K562 (cell line): ENCODE results near the gene ZFPM1. TPM values are rescaled to one million over a fixed set of nuclear protein-coding genes. Genes with fewer than 3 reads are reported as not detected.
A peak's percentile ranks its signal among the peaks of the same experiment; 100 is the strongest.

Source experiments
- CREB1 ChIP-seq, 2 experiments: sonication (generic) in 1 of 2; formaldehyde crosslinking in 1 of 2; IDR thresholded peaks; 2 replicates each; pipeline versions ENCODE4 v1.6.1 to v1.8.0; 2012 to 2022; ENCODE audit warnings: inconsistent platforms in 1 of 2, mild to moderate bottlenecking in 1 of 2, missing genetic modification reagents in 1 of 2, moderate library complexity in 1 of 2
- HMBOX1 ChIP-seq: sonication (generic); IDR thresholded peaks from 2 replicates; pipeline ENCODE4 v1.6.1; 2016
- HNRNPK ChIP-seq: fragments of 200-400 bp; formaldehyde crosslinking; IDR thresholded peaks from one replicate; pipeline ENCODE4 v1.6.1; 2018; ENCODE audit warnings: mild to moderate bottlenecking, low read depth, low read length; ENCODE audit not compliant: poor library complexity, severe bottlenecking
- NR4A1 ChIP-seq, 2 experiments: fragments of 250-450 bp in 1 of 2; fragments of 450-650 bp in 1 of 2; sonication (Bioruptor Pico) in 1 of 2; IDR thresholded peaks; 2 replicates each; pipeline versions ENCODE4 v1.4.0 to v1.6.1; 2016 to 2020; ENCODE audit warnings: mild to moderate bottlenecking in 2 of 2, missing compliant biosample characterization in 1 of 2, missing genetic modification characterization in 1 of 2, moderate library complexity in 1 of 2
- PTRF ChIP-seq: fragments of 450-650 bp; IDR thresholded peaks from 2 replicates; pipeline ENCODE4 v1.6.1; 2016; ENCODE audit warnings: mild to moderate bottlenecking, missing genetic modification characterization, missing compliant biosample characterization
- SFPQ ChIP-seq: fragments of 200-400 bp; formaldehyde crosslinking; IDR thresholded peaks from 2 replicates; pipeline ENCODE4 v1.6.1; 2017; ENCODE audit warnings: mild to moderate bottlenecking, low read depth, low read length, moderate library complexity
- SIRT6 ChIP-seq: IDR thresholded peaks from one replicate; pipeline ENCODE4 v1.6.1; 2012; ENCODE audit warnings: low read depth, mild to moderate bottlenecking, control low read depth, inconsistent platforms, low read length, moderate library complexity
- TAL1 ChIP-seq: fragments of 450-650 bp; IDR thresholded peaks from 2 replicates; pipeline ENCODE4 v1.6.1; 2016; ENCODE audit warnings: mild to moderate bottlenecking
- ZNF384 ChIP-seq: IDR thresholded peaks from 2 replicates; pipeline ENCODE4 v1.6.1; 2012; ENCODE audit warnings: low read depth, low read length, improper control_type of control experiment
- ZNF551 ChIP-seq: fragments of 250-450 bp; sonication (Bioruptor Pico); IDR thresholded peaks from 2 replicates; pipeline ENCODE4 v1.5.0; 2021; ENCODE audit warnings: mild to moderate bottlenecking, moderate library complexity
- polyA plus RNA-seq, 8 experiments: library from polyadenylated mRNA; depleted of rRNA in 4 of 8; stranded (reverse) in 5 of 8; unstranded in 3 of 8; fragments of >200 nt; fragmentation: Nextera tagmentation in 2 of 8; fragmentation: Illumina TruSeq in 1 of 8; extraction: Ambion mirVana in 2 of 8; extraction: Trizol in 1 of 8; gene quantifications; 2 replicates each; pipeline versions ENCODE4 v1.2.1 to v1.2.3, GENCODE V29; 2011 to 2014; ENCODE audit warnings: inconsistent platforms in 1 of 8, missing spikeins in 1 of 8
- total RNA-seq, 7 experiments: library from RNA; depleted of rRNA in 6 of 7; stranded (reverse); fragments of >200 nt in 6 of 7; fragmentation: Illumina TruSeq in 2 of 7; extraction: Trizol in 2 of 7; gene quantifications; 2 replicates each; pipeline versions ENCODE4 v1.2.1 to v1.2.3, GENCODE V29; 2011 to 2021; ENCODE audit warnings: low replicate concordance in 1 of 7
- TF ChIP-seq, protein P1 (sequence below): fragments of 450-650 bp; IDR thresholded peaks from 2 replicates; pipeline ENCODE4 v1.6.1; 2016; ENCODE audit warnings: low read depth
- TF ChIP-seq, protein P2 (sequence below): fragments of 450-650 bp; IDR thresholded peaks from 2 replicates; pipeline ENCODE4 v1.7.1; 2018; ENCODE audit warnings: mild to moderate bottlenecking, low read depth; ENCODE audit not compliant: partially characterized antibody

The ZFPM1 gene
- total and polyA plus RNA-seq, 9 of the 15 experiments (the other 6 are each of a cell fraction or from before 2014, with no cell fraction given), result 0.03 to 35.9 (median 1.4) TPM

- TF ChIP-seq HNRNPK, result no peak
- no peak; the same call in 1 of the 2 replicates for TF ChIP-seq NR4A1 (CRISPR knock-in tag; IDR thresholded peaks at IDR 0.05)
- TF ChIP-seq NR4A1 (tag; IDR thresholded peaks at IDR 0.05), result no peak
- no peak for TF ChIP-seq HMBOX1
- no peak for TF ChIP-seq PTRF
- TF ChIP-seq CREB1 (IDR thresholded peaks at IDR 0.05), result no peak
- TF ChIP-seq CREB1 (CRISPR knock-in tag; IDR thresholded peaks at IDR 0.05), result peak; percentile 77
- TF ChIP-seq, protein P1, sequence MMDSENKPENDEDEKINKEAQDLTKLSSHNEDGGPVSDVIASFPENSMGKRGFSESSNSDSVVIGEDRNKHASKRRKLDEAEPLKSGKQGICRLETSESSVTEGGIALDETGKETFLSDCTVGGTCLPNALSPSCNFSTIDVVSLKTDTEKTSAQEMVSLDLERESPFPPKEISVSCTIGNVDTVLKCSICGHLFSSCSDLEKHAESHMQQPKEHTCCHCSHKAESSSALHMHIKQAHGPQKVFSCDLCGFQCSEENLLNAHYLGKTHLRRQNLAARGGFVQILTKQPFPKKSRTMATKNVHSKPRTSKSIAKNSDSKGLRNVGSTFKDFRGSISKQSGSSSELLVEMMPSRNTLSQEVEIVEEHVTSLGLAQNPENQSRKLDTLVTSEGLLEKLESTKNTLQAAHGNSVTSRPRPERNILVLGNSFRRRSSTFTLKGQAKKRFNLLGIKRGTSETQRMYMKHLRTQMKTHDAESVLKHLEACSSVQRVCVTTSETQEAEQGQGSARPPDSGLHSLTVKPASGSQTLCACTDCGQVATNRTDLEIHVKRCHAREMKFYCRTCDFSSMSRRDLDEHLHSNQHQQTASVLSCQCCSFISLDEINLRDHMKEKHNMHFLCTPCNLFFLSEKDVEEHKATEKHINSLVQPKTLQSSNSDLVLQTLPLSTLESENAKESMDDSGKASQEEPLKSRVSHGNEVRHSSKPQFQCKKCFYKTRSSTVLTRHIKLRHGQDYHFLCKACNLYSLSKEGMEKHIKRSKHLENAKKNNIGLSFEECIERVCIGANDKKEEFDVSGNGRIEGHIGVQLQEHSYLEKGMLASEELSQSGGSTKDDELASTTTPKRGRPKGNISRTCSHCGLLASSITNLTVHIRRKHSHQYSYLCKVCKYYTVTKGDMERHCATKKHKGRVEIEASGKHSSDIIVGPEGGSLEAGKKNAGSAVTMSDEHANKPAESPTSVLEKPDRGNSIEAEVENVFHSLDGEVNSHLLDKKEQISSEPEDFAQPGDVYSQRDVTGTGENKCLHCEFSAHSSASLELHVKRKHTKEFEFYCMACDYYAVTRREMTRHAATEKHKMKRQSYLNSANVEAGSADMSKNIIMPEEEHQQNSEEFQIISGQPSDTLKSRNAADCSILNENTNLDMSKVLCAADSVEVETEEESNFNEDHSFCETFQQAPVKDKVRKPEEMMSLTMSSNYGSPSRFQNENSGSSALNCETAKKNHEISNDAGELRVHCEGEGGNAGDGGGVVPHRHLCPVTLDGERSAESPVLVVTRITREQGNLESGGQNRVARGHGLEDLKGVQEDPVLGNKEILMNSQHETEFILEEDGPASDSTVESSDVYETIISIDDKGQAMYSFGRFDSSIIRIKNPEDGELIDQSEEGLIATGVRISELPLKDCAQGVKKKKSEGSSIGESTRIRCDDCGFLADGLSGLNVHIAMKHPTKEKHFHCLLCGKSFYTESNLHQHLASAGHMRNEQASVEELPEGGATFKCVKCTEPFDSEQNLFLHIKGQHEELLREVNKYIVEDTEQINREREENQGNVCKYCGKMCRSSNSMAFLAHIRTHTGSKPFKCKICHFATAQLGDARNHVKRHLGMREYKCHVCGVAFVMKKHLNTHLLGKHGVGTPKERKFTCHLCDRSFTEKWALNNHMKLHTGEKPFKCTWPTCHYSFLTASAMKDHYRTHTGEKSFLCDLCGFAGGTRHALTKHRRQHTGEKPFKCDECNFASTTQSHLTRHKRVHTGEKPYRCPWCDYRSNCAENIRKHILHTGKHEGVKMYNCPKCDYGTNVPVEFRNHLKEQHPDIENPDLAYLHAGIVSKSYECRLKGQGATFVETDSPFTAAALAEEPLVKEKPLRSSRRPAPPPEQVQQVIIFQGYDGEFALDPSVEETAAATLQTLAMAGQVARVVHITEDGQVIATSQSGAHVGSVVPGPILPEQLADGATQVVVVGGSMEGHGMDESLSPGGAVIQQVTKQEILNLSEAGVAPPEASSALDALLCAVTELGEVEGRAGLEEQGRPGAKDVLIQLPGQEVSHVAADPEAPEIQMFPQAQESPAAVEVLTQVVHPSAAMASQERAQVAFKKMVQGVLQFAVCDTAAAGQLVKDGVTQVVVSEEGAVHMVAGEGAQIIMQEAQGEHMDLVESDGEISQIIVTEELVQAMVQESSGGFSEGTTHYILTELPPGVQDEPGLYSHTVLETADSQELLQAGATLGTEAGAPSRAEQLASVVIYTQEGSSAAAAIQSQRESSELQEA, result no peak
- no peak for TF ChIP-seq TAL1
- no peak for TF ChIP-seq SIRT6
- TF ChIP-seq ZNF551 (CRISPR knock-in tag), result no peak
- TF ChIP-seq, protein P2, sequence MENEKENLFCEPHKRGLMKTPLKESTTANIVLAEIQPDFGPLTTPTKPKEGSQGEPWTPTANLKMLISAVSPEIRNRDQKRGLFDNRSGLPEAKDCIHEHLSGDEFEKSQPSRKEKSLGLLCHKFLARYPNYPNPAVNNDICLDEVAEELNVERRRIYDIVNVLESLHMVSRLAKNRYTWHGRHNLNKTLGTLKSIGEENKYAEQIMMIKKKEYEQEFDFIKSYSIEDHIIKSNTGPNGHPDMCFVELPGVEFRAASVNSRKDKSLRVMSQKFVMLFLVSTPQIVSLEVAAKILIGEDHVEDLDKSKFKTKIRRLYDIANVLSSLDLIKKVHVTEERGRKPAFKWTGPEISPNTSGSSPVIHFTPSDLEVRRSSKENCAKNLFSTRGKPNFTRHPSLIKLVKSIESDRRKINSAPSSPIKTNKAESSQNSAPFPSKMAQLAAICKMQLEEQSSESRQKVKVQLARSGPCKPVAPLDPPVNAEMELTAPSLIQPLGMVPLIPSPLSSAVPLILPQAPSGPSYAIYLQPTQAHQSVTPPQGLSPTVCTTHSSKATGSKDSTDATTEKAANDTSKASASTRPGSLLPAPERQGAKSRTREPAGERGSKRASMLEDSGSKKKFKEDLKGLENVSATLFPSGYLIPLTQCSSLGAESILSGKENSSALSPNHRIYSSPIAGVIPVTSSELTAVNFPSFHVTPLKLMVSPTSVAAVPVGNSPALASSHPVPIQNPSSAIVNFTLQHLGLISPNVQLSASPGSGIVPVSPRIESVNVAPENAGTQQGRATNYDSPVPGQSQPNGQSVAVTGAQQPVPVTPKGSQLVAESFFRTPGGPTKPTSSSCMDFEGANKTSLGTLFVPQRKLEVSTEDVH, result no peak
- no peak for TF ChIP-seq SFPQ
- no peak for TF ChIP-seq ZNF384
Measured at GRCh38 chr16:88452482-88453216, 431 bp upstream of the ZFPM1 start (continued).
